WTC11 (cell line): ENCODE measurements around the gene MRE11. TPM values are rescaled to one million over a fixed set of nuclear protein-coding genes. Genes with fewer than 3 reads are reported as not detected.
A peak's percentile ranks its signal among the peaks of the same experiment; 100 is the strongest.

ENCODE experiments used
- ATAC-seq: fragments of 200-7000 bp; cut with Tn5 transposase; 2 replicates; pipeline ENCODE4 v1.10.0; 2021; ENCODE audit warnings: mild to moderate bottlenecking, moderate library complexity
- CTCF ChIA-PET: fragments of 300-600 bp; sonication (Branson Sonifier 250); formaldehyde crosslinking; loops from one replicate; lab custom pipeline; 2021; ENCODE audit warnings: antibody characterized with exemption; lab: Charles Lee
- POLR2A ChIA-PET: fragments of 350-600 bp; sonication (Branson Sonifier 250); formaldehyde crosslinking; loops from one replicate; lab custom pipeline; 2021; ENCODE audit warnings: antibody characterized with exemption; lab: Charles Lee
- DNase-seq: peaks from one replicate; pipeline ENCODE4 v3.0.0; 2021; ENCODE audit warnings: low spot score
- H3K27ac Mint-ChIP-seq: 2 replicates; pipeline ENCODE4 v1.8.0; 2021; ENCODE audit warnings: mixed read lengths
- H3K27me3 Mint-ChIP-seq: 2 replicates; pipeline ENCODE4 v1.8.0; 2021; ENCODE audit warnings: low read depth, mild to moderate bottlenecking, moderate library complexity, mixed read lengths
- H3K36me3 Mint-ChIP-seq: 2 replicates; pipeline ENCODE4 v1.8.0; 2021; ENCODE audit warnings: mixed read lengths
- H3K4me1 Mint-ChIP-seq: 2 replicates; pipeline ENCODE4 v1.8.0; 2022; ENCODE audit warnings: mixed read lengths
- H3K4me3 Mint-ChIP-seq: 2 replicates; pipeline ENCODE4 v1.8.0; 2021; ENCODE audit warnings: mild to moderate bottlenecking, moderate library complexity, mixed read lengths
- H3K9me3 Mint-ChIP-seq: 2 replicates; pipeline ENCODE4 v1.8.0; 2021; ENCODE audit warnings: mixed read lengths
- ATF6 ChIP-seq: sonication (generic); formaldehyde crosslinking; IDR thresholded peaks from 2 replicates; pipeline ENCODE4 v1.8.1; 2023; ENCODE audit warnings: mild to moderate bottlenecking, missing genetic modification reagents
- CREB1 ChIP-seq: sonication (generic); formaldehyde crosslinking; IDR thresholded peaks from 2 replicates; pipeline ENCODE4 v1.8.0; 2023; ENCODE audit warnings: mild to moderate bottlenecking, missing genetic modification reagents
- ERG ChIP-seq: fragments of 250-450 bp; sonication (Bioruptor Pico); IDR thresholded peaks from 2 replicates; pipeline ENCODE4 v1.8.0; 2021; ENCODE audit warnings: mild to moderate bottlenecking
- GABPB1 ChIP-seq: sonication (generic); formaldehyde crosslinking; IDR thresholded peaks from 2 replicates; pipeline ENCODE4 v1.8.1; 2023; ENCODE audit warnings: mild to moderate bottlenecking, missing genetic modification reagents
- GTF2I ChIP-seq: fragments of 250-450 bp; sonication (Bioruptor Pico); conservative IDR thresholded peaks from 2 replicates; pipeline ENCODE4 v1.4.0; 2021; ENCODE audit warnings: mild to moderate bottlenecking
- MXD4 ChIP-seq: fragments of 250-450 bp; sonication (Bioruptor Pico); IDR thresholded peaks from 2 replicates; pipeline ENCODE4 v1.8.0; 2021; ENCODE audit warnings: mild to moderate bottlenecking, moderate library complexity, borderline replicate concordance
- NFATC4 ChIP-seq: fragments of 250-450 bp; sonication (Bioruptor Pico); IDR thresholded peaks from 2 replicates; pipeline ENCODE4 v1.9.0; 2021; ENCODE audit warnings: mild to moderate bottlenecking
- NFE2L1 ChIP-seq: sonication (generic); formaldehyde crosslinking; IDR thresholded peaks from 2 replicates; pipeline ENCODE4 v1.8.1; 2023; ENCODE audit warnings: missing genetic modification reagents
- STAT6 ChIP-seq: sonication (generic); formaldehyde crosslinking; conservative IDR thresholded peaks from 2 replicates; pipeline ENCODE4 v1.8.1; 2023; ENCODE audit warnings: mild to moderate bottlenecking, low read depth, missing genetic modification reagents, moderate library complexity
- TEAD1 ChIP-seq: sonication (generic); formaldehyde crosslinking; IDR thresholded peaks from 2 replicates; pipeline ENCODE4 v1.8.0; 2022; ENCODE audit warnings: mild to moderate bottlenecking, missing genetic modification reagents
- ZNF317 ChIP-seq: sonication (generic); formaldehyde crosslinking; IDR thresholded peaks from 2 replicates; pipeline ENCODE4 v1.8.1; 2023; ENCODE audit warnings: low read depth, mild to moderate bottlenecking, moderate library complexity, missing genetic modification reagents, borderline replicate concordance
- total RNA-seq: library from RNA; stranded (reverse); gene quantifications from 3 replicates; pipeline ENCODE4 v1.2.3, GENCODE V29; 2021
- TF ChIP-seq, protein P1 (sequence below): fragments of 250-450 bp; sonication (Bioruptor Pico); IDR thresholded peaks from 2 replicates; pipeline ENCODE4 v1.9.0; 2021; ENCODE audit warnings: mild to moderate bottlenecking
- TF ChIP-seq, protein P2 (sequence below): fragments of 250-450 bp; sonication (Bioruptor Pico); IDR thresholded peaks from 2 replicates; pipeline ENCODE4 v1.9.0; 2021; ENCODE audit warnings: moderate library complexity, mild to moderate bottlenecking, inconsistent platforms, borderline replicate concordance
- TF ChIP-seq, protein P3 (sequence below): sonication (generic); formaldehyde crosslinking; IDR thresholded peaks from 2 replicates; pipeline ENCODE4 v1.8.0; 2022; ENCODE audit warnings: mild to moderate bottlenecking, missing genetic modification reagents

The MRE11 gene
- total RNA-seq, 1 experiment from 2014 or later, result 34.3 TPM

DNA sequence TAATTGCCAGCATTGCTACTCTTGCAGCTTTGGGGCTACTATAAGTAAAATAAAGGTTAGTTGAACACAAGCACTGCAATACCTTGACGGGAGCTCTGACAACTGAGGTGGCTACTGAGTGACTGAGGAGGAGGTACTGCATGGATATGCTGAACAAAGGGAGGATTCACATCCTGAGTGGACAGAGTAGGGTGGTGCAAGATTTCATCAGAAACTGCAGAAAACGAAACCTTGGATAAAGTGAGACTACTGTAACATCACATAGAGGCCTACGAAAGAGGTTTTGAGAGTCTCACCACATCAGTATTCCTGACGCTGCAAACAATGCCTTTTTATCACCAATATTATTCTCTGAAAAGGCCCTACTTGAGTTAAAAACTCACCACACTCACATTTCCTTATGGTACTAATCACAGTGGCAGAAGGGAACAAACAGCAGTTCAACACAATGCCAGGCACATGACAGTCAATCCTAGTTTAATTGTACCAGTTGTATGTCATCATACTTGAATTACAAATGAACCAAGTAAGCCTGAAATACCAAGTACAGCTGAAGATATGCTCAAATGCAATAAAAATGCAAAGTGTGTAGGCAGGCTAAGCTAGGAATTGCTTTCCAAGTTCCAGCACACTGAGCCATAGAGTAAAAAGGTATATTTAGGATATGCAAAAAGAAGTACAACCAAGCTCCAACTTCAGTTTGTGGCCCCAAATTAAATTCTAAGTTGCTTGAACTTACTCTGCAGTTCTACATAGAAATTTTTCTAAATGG lies 88.4 kb downstream of the MRE11 start:
- Mint-ChIP-seq H3K9me3 (no peaks in the 10 kb centered on the region), H3K36me3 (no peaks in the 10 kb centered on the region), H3K27me3 (peaks cover 31% of the 10 kb centered on the region), H3K27ac (no peak overlapping the region), H3K4me1 (peaks cover 18% of the 10 kb centered on the region), H3K4me3 (no peak overlapping the region)
- POLR2A ChIA-PET, result interaction anchor here (0.6 kb wide), 1 partner anchor 146 kb away, joined by 3 read pairs; no protein-coding TSS in a partner anchor
- DNase-seq (no peak), ATAC-seq (no peak)
- no peak for TF ChIP-seq MXD4 (CRISPR knock-in tag)
- TF ChIP-seq ATF6, result no peak
- no peak for TF ChIP-seq TEAD1 (CRISPR knock-in tag)
- peak; percentile 99 for TF ChIP-seq GABPB1 (CRISPR knock-in tag)
- CTCF ChIA-PET, result interaction anchor here (1.0 to 1.3 kb wide), 2 partner anchors 12 to 484 kb away, joined by 5 read pairs; no protein-coding TSS in a partner anchor

DNA sequence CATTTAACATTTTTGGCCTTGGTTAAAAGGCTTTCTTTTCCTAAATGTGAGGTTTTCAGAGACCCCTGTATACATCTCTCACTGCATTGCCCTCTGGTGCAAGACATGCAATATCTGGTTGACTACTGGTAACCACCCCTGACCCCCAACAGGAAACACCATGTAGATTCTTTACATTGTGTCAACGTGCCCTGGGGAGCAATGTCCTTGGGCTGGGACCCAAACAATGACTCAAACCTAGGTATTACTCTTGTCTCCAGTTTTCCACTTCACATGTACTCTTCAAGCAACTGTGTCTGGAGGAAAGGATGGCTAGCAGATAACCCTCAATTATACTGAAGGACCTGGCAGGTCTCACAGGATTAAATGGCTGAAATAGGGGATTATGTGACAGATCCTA lies 91.3 kb downstream of the MRE11 start:
- peak overlapping the region; percentile 48 for H3K4me3 Mint-ChIP-seq
- peak; percentile 6; the same call in 1 of the 2 replicates for ATAC-seq
- TF ChIP-seq, protein P1, sequence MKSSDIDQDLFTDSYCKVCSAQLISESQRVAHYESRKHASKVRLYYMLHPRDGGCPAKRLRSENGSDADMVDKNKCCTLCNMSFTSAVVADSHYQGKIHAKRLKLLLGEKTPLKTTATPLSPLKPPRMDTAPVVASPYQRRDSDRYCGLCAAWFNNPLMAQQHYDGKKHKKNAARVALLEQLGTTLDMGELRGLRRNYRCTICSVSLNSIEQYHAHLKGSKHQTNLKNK (CRISPR knock-in tag), result no peak
- TF ChIP-seq, protein P2, sequence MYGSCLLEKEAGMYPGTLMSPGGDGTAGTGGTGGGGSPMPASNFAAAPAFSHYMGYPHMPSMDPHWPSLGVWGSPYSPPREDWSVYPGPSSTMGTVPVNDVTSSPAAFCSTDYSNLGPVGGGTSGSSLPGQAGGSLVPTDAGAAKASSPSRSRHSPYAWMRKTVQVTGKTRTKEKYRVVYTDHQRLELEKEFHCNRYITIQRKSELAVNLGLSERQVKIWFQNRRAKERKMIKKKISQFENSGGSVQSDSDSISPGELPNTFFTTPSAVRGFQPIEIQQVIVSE (CRISPR knock-in tag), result no peak
- peak; percentile 57; the same call in 1 of the 2 replicates for TF ChIP-seq GABPB1 (CRISPR knock-in tag)
- TF ChIP-seq, protein P3, sequence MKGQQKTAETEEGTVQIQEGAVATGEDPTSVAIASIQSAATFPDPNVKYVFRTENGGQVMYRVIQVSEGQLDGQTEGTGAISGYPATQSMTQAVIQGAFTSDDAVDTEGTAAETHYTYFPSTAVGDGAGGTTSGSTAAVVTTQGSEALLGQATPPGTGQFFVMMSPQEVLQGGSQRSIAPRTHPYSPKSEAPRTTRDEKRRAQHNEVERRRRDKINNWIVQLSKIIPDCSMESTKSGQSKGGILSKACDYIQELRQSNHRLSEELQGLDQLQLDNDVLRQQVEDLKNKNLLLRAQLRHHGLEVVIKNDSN, result no peak
- no peak for TF ChIP-seq GTF2I (CRISPR knock-in tag)

GRCh38 chr11:94401773-94402265 lies 91.8 kb downstream of the MRE11 start:
- no peaks in the 10 kb centered on the region for H3K9me3 Mint-ChIP-seq
- H3K4me1 Mint-ChIP-seq, result peaks cover 18% of the 10 kb centered on the region
- ATAC-seq (peak; percentile 7; the same call in 1 of the 2 replicates), DNase-seq (no peak)
- no peak overlapping the region for H3K27ac Mint-ChIP-seq
- ChIA-PET CTCF (interaction anchor here (0.5 to 2.6 kb wide), 3 partner anchors 16 to 633 kb away, joined by 4 to 7 read pairs (median 6); no protein-coding TSS in a partner anchor), POLR2A (no interaction called here)
- H3K4me3 Mint-ChIP-seq, result peak overlapping the region; percentile 48
- peaks cover 51% of the 10 kb centered on the region for H3K27me3 Mint-ChIP-seq
- no peak for TF ChIP-seq NFATC4 (CRISPR knock-in tag)
- no peak for TF ChIP-seq ZNF317 (CRISPR knock-in tag)
- TF ChIP-seq CREB1 (CRISPR knock-in tag), result no peak
- TF ChIP-seq ERG (CRISPR knock-in tag), result no peak
- TF ChIP-seq NFE2L1 (CRISPR knock-in tag), result no peak
- no peak for TF ChIP-seq STAT6 (CRISPR knock-in tag)
- no peaks in the 10 kb centered on the region for H3K36me3 Mint-ChIP-seq

More for the DNA sequence above, 91.3 kb downstream of the MRE11 start:
- CTCF ChIA-PET, result interaction anchor here (0.5 to 2.6 kb wide), 4 partner anchors 15 to 633 kb away, joined by 4 to 7 read pairs (median 6); no protein-coding TSS in a partner anchor
- H3K4me1 Mint-ChIP-seq, result peaks cover 18% of the 10 kb centered on the region
- no peak for DNase-seq
- no peaks in the 10 kb centered on the region for H3K36me3 Mint-ChIP-seq
- peaks cover 51% of the 10 kb centered on the region for H3K27me3 Mint-ChIP-seq
- H3K9me3 Mint-ChIP-seq, result no peaks in the 10 kb centered on the region
- H3K27ac Mint-ChIP-seq, result no peak overlapping the region
- POLR2A ChIA-PET, result no interaction called here
